Measurements from ENCODE around the gene TIMM22.

TIMM22 gene

DNA sequence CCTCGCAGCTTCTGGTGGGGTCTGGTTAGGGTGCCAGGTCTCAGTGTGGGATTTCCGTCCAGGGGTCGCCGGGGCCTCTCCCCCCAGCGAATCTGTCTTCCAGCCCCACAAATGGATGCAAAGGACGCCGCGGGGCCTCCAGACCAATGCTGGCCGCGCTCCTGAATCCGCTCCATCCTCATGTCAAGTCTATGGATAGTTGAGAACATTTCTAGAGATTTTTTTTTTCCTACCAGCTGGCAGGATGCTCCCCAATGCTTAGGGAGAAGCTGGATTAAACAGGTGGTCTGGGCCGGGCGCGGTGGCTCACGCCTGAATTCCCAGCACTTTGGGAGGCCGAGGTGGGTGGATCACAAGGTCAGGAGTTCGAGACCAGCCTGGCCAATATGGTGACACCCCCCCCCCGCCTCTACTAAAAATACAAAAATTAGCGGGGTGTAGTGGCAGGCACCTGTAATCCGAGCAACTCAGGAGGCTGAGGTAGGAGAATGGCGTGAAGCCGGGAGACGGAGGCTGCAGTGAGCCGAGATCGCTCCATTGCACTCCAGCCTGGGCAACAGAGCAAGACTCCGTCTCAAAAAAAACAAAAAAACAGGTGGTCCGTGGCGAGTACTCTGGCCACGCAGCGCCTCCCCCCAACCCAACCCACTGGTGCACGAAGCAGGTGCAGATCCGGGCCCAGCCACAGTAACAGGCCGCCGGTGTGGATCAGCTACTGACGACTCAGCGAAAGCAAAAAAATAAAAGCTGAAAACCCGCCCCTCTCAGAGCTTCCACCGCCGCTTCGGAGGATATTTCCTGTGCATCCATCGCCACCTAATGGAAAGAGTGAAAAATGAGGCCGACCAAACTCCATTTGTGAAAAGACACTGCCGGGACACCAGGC, 16.3 kb upstream of the TIMM22 start (continued):
- TF ChIP-seq ZNF133 (tag by site-specific recombination; IDR thresholded peaks at IDR 0.05) (no peak; the same call in 1 of the 2 replicates), ZNF670 (tag by site-specific recombination; IDR thresholded peaks at IDR 0.05; ENCODE audit: low read depth) (no peak), ZNF302 (tag by site-specific recombination; IDR thresholded peaks at IDR 0.05; ENCODE audit: low read depth) (no peak), ZNF629 (tag by site-specific recombination; IDR thresholded peaks at IDR 0.05) (peak; percentile 44; the same call in 1 of the 2 replicates), ZNF335 (tag by site-specific recombination; conservative IDR thresholded peaks at IDR 0.05) (no peak), ZNF239 (tag by site-specific recombination; IDR thresholded peaks at IDR 0.05) (no peak), ZNF274 (IDR thresholded peaks at IDR 0.05; ENCODE audit: low read length) (no peak), ZNF274 (tag by site-specific recombination; IDR thresholded peaks at IDR 0.05; ENCODE audit: borderline replicate concordance) (no peak), HOXC10 (CRISPR knock-in tag; IDR thresholded peaks at IDR 0.05) (no peak), ZNF24 (tag by site-specific recombination; IDR thresholded peaks at IDR 0.05) (no peak), ZNF549 (tag by site-specific recombination; IDR thresholded peaks at IDR 0.05) (no peak), ZBTB8A (tag by site-specific recombination; IDR thresholded peaks at IDR 0.05) (no peak), TCF7L2 (IDR thresholded peaks at IDR 0.05; ENCODE audit: borderline replicate concordance, low read depth, low read length) (no peak), GFI1B (tag by site-specific recombination; IDR thresholded peaks at IDR 0.05) (no peak), WT1 (tag by site-specific recombination; IDR thresholded peaks at IDR 0.05) (no peak), ZNF132 (tag by site-specific recombination; IDR thresholded peaks at IDR 0.05; ENCODE audit: borderline replicate concordance) (no peak), HOXA7 (CRISPR knock-in tag; IDR thresholded peaks at IDR 0.05; ENCODE audit: borderline replicate concordance) (no peak), ZFP69B (tag by site-specific recombination; IDR thresholded peaks at IDR 0.05) (no peak), SP7 (tag by site-specific recombination; IDR thresholded peaks at IDR 0.05) (peak; percentile 39; the same call in 1 of the 2 replicates), ZNF394 (tag by site-specific recombination; IDR thresholded peaks at IDR 0.05; ENCODE audit: borderline replicate concordance) (no peak)
- TF ChIP-seq, protein P1, sequence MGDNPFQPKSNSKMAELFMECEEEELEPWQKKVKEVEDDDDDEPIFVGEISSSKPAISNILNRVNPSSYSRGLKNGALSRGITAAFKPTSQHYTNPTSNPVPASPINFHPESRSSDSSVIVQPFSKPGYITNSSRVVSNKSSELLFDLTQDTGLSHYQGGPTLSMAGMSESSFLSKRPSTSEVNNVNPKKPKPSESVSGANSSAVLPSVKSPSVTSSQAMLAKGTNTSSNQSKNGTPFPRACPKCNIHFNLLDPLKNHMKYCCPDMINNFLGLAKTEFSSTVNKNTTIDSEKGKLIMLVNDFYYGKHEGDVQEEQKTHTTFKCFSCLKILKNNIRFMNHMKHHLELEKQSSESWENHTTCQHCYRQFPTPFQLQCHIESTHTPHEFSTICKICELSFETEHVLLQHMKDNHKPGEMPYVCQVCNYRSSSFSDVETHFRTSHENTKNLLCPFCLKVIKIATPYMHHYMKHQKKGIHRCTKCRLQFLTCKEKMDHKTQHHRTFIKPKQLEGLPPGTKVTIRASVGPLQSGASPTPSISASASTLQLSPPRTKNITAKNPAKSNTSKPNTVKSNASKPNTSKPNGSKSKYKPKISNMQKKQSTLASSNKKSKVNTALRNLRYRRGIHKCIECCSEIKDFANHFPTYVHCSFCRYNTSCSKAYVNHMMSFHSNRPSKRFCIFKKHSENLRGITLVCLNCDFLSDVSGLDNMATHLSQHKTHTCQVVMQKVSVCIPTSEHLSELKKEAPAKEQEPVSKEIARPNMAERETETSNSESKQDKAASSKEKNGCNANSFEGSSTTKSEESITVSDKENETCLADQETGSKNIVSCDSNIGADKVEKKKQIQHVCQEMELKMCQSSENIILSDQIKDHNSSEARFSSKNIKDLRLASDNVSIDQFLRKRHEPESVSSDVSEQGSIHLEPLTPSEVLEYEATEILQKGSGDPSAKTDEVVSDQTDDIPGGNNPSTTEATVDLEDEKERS (tag by site-specific recombination; IDR thresholded peaks at IDR 0.05), result no peak
- TF ChIP-seq, protein P2, sequence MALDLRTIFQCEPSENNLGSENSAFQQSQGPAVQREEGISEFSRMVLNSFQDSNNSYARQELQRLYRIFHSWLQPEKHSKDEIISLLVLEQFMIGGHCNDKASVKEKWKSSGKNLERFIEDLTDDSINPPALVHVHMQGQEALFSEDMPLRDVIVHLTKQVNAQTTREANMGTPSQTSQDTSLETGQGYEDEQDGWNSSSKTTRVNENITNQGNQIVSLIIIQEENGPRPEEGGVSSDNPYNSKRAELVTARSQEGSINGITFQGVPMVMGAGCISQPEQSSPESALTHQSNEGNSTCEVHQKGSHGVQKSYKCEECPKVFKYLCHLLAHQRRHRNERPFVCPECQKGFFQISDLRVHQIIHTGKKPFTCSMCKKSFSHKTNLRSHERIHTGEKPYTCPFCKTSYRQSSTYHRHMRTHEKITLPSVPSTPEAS (tag by site-specific recombination; IDR thresholded peaks at IDR 0.05), result no peak
- TF ChIP-seq, protein P3, sequence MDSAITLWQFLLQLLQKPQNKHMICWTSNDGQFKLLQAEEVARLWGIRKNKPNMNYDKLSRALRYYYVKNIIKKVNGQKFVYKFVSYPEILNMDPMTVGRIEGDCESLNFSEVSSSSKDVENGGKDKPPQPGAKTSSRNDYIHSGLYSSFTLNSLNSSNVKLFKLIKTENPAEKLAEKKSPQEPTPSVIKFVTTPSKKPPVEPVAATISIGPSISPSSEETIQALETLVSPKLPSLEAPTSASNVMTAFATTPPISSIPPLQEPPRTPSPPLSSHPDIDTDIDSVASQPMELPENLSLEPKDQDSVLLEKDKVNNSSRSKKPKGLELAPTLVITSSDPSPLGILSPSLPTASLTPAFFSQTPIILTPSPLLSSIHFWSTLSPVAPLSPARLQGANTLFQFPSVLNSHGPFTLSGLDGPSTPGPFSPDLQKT (IDR thresholded peaks at IDR 0.05; ENCODE audit: borderline replicate concordance, low read depth, low read length), result no peak
- TF ChIP-seq, protein P4, sequence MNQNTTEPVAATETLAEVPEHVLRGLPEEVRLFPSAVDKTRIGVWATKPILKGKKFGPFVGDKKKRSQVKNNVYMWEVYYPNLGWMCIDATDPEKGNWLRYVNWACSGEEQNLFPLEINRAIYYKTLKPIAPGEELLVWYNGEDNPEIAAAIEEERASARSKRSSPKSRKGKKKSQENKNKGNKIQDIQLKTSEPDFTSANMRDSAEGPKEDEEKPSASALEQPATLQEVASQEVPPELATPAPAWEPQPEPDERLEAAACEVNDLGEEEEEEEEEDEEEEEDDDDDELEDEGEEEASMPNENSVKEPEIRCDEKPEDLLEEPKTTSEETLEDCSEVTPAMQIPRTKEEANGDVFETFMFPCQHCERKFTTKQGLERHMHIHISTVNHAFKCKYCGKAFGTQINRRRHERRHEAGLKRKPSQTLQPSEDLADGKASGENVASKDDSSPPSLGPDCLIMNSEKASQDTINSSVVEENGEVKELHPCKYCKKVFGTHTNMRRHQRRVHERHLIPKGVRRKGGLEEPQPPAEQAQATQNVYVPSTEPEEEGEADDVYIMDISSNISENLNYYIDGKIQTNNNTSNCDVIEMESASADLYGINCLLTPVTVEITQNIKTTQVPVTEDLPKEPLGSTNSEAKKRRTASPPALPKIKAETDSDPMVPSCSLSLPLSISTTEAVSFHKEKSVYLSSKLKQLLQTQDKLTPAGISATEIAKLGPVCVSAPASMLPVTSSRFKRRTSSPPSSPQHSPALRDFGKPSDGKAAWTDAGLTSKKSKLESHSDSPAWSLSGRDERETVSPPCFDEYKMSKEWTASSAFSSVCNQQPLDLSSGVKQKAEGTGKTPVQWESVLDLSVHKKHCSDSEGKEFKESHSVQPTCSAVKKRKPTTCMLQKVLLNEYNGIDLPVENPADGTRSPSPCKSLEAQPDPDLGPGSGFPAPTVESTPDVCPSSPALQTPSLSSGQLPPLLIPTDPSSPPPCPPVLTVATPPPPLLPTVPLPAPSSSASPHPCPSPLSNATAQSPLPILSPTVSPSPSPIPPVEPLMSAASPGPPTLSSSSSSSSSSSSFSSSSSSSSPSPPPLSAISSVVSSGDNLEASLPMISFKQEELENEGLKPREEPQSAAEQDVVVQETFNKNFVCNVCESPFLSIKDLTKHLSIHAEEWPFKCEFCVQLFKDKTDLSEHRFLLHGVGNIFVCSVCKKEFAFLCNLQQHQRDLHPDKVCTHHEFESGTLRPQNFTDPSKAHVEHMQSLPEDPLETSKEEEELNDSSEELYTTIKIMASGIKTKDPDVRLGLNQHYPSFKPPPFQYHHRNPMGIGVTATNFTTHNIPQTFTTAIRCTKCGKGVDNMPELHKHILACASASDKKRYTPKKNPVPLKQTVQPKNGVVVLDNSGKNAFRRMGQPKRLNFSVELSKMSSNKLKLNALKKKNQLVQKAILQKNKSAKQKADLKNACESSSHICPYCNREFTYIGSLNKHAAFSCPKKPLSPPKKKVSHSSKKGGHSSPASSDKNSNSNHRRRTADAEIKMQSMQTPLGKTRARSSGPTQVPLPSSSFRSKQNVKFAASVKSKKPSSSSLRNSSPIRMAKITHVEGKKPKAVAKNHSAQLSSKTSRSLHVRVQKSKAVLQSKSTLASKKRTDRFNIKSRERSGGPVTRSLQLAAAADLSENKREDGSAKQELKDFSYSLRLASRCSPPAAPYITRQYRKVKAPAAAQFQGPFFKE (tag by site-specific recombination; IDR thresholded peaks at IDR 0.05; ENCODE audit: borderline replicate concordance), result no peak
- TF ChIP-seq, protein P5, sequence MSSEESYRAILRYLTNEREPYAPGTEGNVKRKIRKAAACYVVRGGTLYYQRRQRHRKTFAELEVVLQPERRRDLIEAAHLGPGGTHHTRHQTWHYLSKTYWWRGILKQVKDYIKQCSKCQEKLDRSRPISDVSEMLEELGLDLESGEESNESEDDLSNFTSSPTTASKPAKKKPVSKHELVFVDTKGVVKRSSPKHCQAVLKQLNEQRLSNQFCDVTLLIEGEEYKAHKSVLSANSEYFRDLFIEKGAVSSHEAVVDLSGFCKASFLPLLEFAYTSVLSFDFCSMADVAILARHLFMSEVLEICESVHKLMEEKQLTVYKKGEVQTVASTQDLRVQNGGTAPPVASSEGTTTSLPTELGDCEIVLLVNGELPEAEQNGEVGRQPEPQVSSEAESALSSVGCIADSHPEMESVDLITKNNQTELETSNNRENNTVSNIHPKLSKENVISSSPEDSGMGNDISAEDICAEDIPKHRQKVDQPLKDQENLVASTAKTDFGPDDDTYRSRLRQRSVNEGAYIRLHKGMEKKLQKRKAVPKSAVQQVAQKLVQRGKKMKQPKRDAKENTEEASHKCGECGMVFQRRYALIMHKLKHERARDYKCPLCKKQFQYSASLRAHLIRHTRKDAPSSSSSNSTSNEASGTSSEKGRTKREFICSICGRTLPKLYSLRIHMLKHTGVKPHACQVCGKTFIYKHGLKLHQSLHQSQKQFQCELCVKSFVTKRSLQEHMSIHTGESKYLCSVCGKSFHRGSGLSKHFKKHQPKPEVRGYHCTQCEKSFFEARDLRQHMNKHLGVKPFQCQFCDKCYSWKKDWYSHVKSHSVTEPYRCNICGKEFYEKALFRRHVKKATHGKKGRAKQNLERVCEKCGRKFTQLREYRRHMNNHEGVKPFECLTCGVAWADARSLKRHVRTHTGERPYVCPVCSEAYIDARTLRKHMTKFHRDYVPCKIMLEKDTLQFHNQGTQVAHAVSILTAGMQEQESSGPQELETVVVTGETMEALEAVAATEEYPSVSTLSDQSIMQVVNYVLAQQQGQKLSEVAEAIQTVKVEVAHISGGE (tag by site-specific recombination; conservative IDR thresholded peaks at IDR 0.05; ENCODE audit: low read depth), result no peak; the same call in 1 of the 2 replicates

Data from HEK293 (cell line).